Subcutaneous abdominal adipose tissue (tissue), 5 donors: ENCODE data around the gene COL16A1.

Experiments used
- H3K27ac ChIP-seq: one replicate; pipeline ENCODE4 v1.7.0; 2013; ENCODE audit warnings: low read depth, mild to moderate bottlenecking, inconsistent platforms, low read length, moderate library complexity
- H3K27me3 ChIP-seq, 5 donors: one replicate each; pipeline ENCODE4 v1.7.0; 2013; ENCODE audit warnings: low read length in 5 of 5, inconsistent platforms in 1 of 5; ENCODE audit not compliant: control insufficient read depth in 5 of 5, insufficient read depth in 4 of 5
- H3K36me3 ChIP-seq, 5 donors: one replicate each; pipeline ENCODE4 v1.7.0; 2013; ENCODE audit warnings: low read length in 5 of 5; ENCODE audit not compliant: control insufficient read depth in 5 of 5, insufficient read depth in 5 of 5
- H3K4me1 ChIP-seq, 5 donors: one replicate each; pipeline ENCODE4 v1.7.0; 2013; ENCODE audit warnings: low read length in 5 of 5, mild to moderate bottlenecking in 3 of 5, moderate library complexity in 1 of 5; ENCODE audit not compliant: control insufficient read depth in 5 of 5, insufficient read depth in 5 of 5
- H3K4me3 ChIP-seq, 5 donors: one replicate each; pipeline ENCODE4 v1.7.0; 2013; ENCODE audit warnings: low read length in 5 of 5, low read depth in 1 of 5
- H3K9ac ChIP-seq, 5 donors: one replicate each; pipeline ENCODE4 v1.7.0; 2013; ENCODE audit warnings: low read length in 5 of 5, mild to moderate bottlenecking in 4 of 5, moderate library complexity in 3 of 5
- H3K9me3 ChIP-seq, 5 donors: one replicate each; pipeline ENCODE4 v1.7.0; 2013; ENCODE audit warnings: low read length in 5 of 5; ENCODE audit not compliant: control insufficient read depth in 5 of 5
- donor health status: healthy.
- donor health status: healthy.
- donor health status: healthy.
- donor health status: healthy.
- donor health status: healthy.

COL16A1 gene

GRCh38 chr1:31669433-31669785 lies 34.4 kb downstream of the COL16A1 start:
- H3K27ac ChIP-seq, result no peak overlapping the region
- peaks cover 0 to 12% (median 7%) of the 10 kb centered on the region in 5 donors for H3K36me3 ChIP-seq
- H3K9me3 ChIP-seq, result no peaks in the 10 kb centered on the region
- peaks cover 5 to 50% (median 40%) of the 10 kb centered on the region in 5 donors for H3K4me1 ChIP-seq
- peak overlapping the region in 4 of 5 donors; percentile 23 to 53 (median 40) for H3K4me3 ChIP-seq
- peaks cover 0 to 2% (median 0%) of the 10 kb centered on the region in 5 donors for H3K27me3 ChIP-seq
- peak overlapping the region in 1 of 5 donors; percentile 8 for H3K9ac ChIP-seq

GRCh38 chr1:31668303-31668883 lies 35.4 kb downstream of the COL16A1 start:
- no peaks in the 10 kb centered on the region for H3K9me3 ChIP-seq
- no peak overlapping the region for H3K27ac ChIP-seq
- no peak overlapping the region for H3K9ac ChIP-seq
- peaks cover 0 to 2% (median 0%) of the 10 kb centered on the region in 5 donors for H3K27me3 ChIP-seq
- H3K4me1 ChIP-seq, result peaks cover 5 to 48% (median 38%) of the 10 kb centered on the region in 5 donors
- H3K4me3 ChIP-seq, result no peak overlapping the region
- H3K36me3 ChIP-seq, result peaks cover 0 to 12% (median 7%) of the 10 kb centered on the region in 5 donors

- Histone ChIP-seq H3K27ac (no peak overlapping the region), H3K9ac (no peak overlapping the region), H3K9me3 (no peaks in the 10 kb centered on the region), H3K4me1 (peaks cover 5 to 38% (median 30%) of the 10 kb centered on the region in 5 donors), H3K4me3 (no peak overlapping the region), H3K27me3 (peaks cover 0 to 2% (median 0%) of the 10 kb centered on the region in 5 donors), H3K36me3 (peaks cover 0 to 11% (median 5%) of the 10 kb centered on the region in 5 donors)
These were observed 36.6 kb downstream of the COL16A1 start for GRCh38 chr1:31667065-31667785.

GRCh38 chr1:31666263-31666963 lies 37.4 kb downstream of the COL16A1 start:
- H3K4me1 ChIP-seq, result peaks cover 5 to 35% (median 28%) of the 10 kb centered on the region in 5 donors

GRCh38 chr1:31665234-31665878 lies 38.5 kb downstream of the COL16A1 start:
- peaks cover 0 to 8% (median 5%) of the 10 kb centered on the region in 5 donors for H3K36me3 ChIP-seq
- no peak overlapping the region for H3K4me3 ChIP-seq
- H3K4me1 ChIP-seq, result peaks cover 5 to 30% (median 19%) of the 10 kb centered on the region in 5 donors
- H3K27me3 ChIP-seq, result peaks cover 0 to 2% (median 0%) of the 10 kb centered on the region in 5 donors
- no peaks in the 10 kb centered on the region for H3K9me3 ChIP-seq
- H3K27ac ChIP-seq, result no peak overlapping the region
- H3K9ac ChIP-seq, result no peak overlapping the region

More at GRCh38 chr1:31666263-31666963, 37.4 kb downstream of the COL16A1 start:
- Histone ChIP-seq H3K27ac (no peak overlapping the region), H3K9me3 (no peaks in the 10 kb centered on the region), H3K4me3 (no peak overlapping the region), H3K27me3 (peaks cover 0 to 2% (median 0%) of the 10 kb centered on the region in 5 donors), H3K9ac (no peak overlapping the region), H3K36me3 (peaks cover 0 to 8% (median 2%) of the 10 kb centered on the region in 5 donors)

- Histone ChIP-seq H3K27ac (no peak overlapping the region), H3K27me3 (peaks cover 0 to 2% (median 0%) of the 10 kb centered on the region in 5 donors), H3K9ac (no peak overlapping the region), H3K4me3 (no peak overlapping the region), H3K9me3 (no peaks in the 10 kb centered on the region), H3K36me3 (peaks cover 0 to 8% (median 5%) of the 10 kb centered on the region in 5 donors), H3K4me1 (peaks cover under 1 to 21% (median 10%) of the 10 kb centered on the region in 5 donors)
These were observed 39.3 kb downstream of the COL16A1 start for GRCh38 chr1:31664528-31664927.

GRCh38 chr1:31663622-31664452 lies 40.0 kb downstream of the COL16A1 start:
- Histone ChIP-seq H3K4me1 (peaks cover 0 to 16% (median 5%) of the 10 kb centered on the region in 5 donors), H3K36me3 (peaks cover 0 to 8% (median 7%) of the 10 kb centered on the region in 5 donors), H3K9me3 (no peaks in the 10 kb centered on the region), H3K27ac (no peak overlapping the region), H3K4me3 (no peak overlapping the region), H3K27me3 (peaks cover 0 to 2% (median 0%) of the 10 kb centered on the region in 5 donors), H3K9ac (no peak overlapping the region)

- no peaks in the 10 kb centered on the region for H3K27me3 ChIP-seq
- no peak overlapping the region for H3K27ac ChIP-seq
- H3K4me1 ChIP-seq, result peaks cover 0 to 8% (median 5%) of the 10 kb centered on the region in 5 donors
- no peaks in the 10 kb centered on the region for H3K9me3 ChIP-seq
- no peak overlapping the region for H3K9ac ChIP-seq
- no peak overlapping the region for H3K4me3 ChIP-seq
- peaks cover 0 to 21% (median 10%) of the 10 kb centered on the region in 5 donors for H3K36me3 ChIP-seq
These were observed 41.4 kb downstream of the COL16A1 start for GRCh38 chr1:31662463-31662862.

GRCh38 chr1:31661856-31662255 lies 42.0 kb downstream of the COL16A1 start:
- Histone ChIP-seq H3K27me3 (no peaks in the 10 kb centered on the region), H3K4me1 (peaks cover 0 to 6% (median 4%) of the 10 kb centered on the region in 5 donors), H3K9ac (no peak overlapping the region), H3K4me3 (no peak overlapping the region), H3K27ac (no peak overlapping the region), H3K36me3 (peaks cover 0 to 21% (median 11%) of the 10 kb centered on the region in 5 donors), H3K9me3 (no peaks in the 10 kb centered on the region)
